Psoas muscle (tissue), 8 donors: ENCODE measurements around the gene ZNF174. TPM values are rescaled to one million over a fixed set of nuclear protein-coding genes. Genes with fewer than 3 reads are reported as not detected.

Experiments
- ATAC-seq, 4 donors: fragments of 200-7000 bp; cut with Tn5 transposase; one replicate each; pipeline ENCODE4 v1.9.1; 2020; ENCODE audit warnings: moderate library complexity in 3 of 4, mild to moderate bottlenecking in 2 of 4
- DNase-seq, 2 donors: peaks; one replicate each; pipeline ENCODE4 v3.0.0-alpha.2; 2020
- H3K27ac ChIP-seq: fragments of 200-600 bp; one replicate; pipeline ENCODE4 v1.8.0; 2022
- H3K27me3 ChIP-seq, 3 donors: fragments of 200-600 bp in 1 of 3; one replicate each; pipeline versions ENCODE4 v1.6.1 to v1.8.0; 2013 to 2022; ENCODE audit warnings: low read length in 2 of 3, mild to moderate bottlenecking in 2 of 3, moderate library complexity in 1 of 3; ENCODE audit not compliant: insufficient read depth in 3 of 3
- H3K36me3 ChIP-seq, 2 donors: fragments of 200-600 bp in 1 of 2; one replicate each; pipeline versions ENCODE4 v1.6.1 to v1.8.0; 2013 to 2022; ENCODE audit warnings: low read depth in 1 of 2, mild to moderate bottlenecking in 1 of 2, moderate library complexity in 1 of 2; ENCODE audit not compliant: insufficient read depth in 1 of 2
- H3K4me1 ChIP-seq: fragments of 200-600 bp; one replicate; pipeline ENCODE4 v1.8.0; 2022
- H3K4me3 ChIP-seq: fragments of 200-600 bp; one replicate; pipeline ENCODE4 v1.8.0; 2022; ENCODE audit warnings: mild to moderate bottlenecking
- H3K9me3 ChIP-seq: fragments of 200-600 bp; one replicate; pipeline ENCODE4 v1.8.0; 2022
- WGBS, 3 donors: extraction: QIAGEN DNeasy Blood & Tissue Kit; methylation state at CpG; one replicate each; pipeline versions ENCODE4 v1.1.6 to v1.1.7; 2013; 5-methylcytosine and 5-hydroxymethylcytosine counted together
- intact Hi-C, 2 donors: fragments of 100-400 bp; cut with DNase I; formaldehyde crosslinking; loops; one replicate each; pipeline versions ENCODE4 v1.11.0 to v1.14.2; 2022
- polyA plus RNA-seq, 3 donors: library from polyadenylated mRNA; stranded (reverse); fragments of 200-250 nt; gene quantifications; one replicate each; pipeline ENCODE4 v1.2.3, GENCODE V29; 2013
- total RNA-seq, 4 donors: library from RNA; stranded (reverse); fragmentation: NEBNext Ultra II Directional in 2 of 4; extraction: Animal tissue kit (Norgen Biotek cat#: 25700) in 2 of 4; gene quantifications; one replicate each; pipeline versions ENCODE4 v1.2.1 to v1.2.4, GENCODE V29; 2021 to 2023
- TF ChIP-seq, protein P1 (sequence below): fragments of 200-600 bp; IDR thresholded peaks from one replicate; pipeline ENCODE4 v1.8.0; 2022; ENCODE audit warnings: antibody characterized with exemption
- donor health status: healthy with polysubstance abuse.
- donor health status: DM: no; HTN: no; CAD: no; lungs with moderate emphysema.
- donor health status: Bipolar disorder and iron deficiency.
- donor health status: healthy.
- donor health status: DM: yes; HTN: yes; CAD: no.
- donor health status: DM: no; HTN: no; CAD: no.
- donor health status: DM: no; HTN: no; CAD: no.
- donor health status: DM: yes; HTN: yes; CAD: no.

ZNF174 gene
- total and polyA plus RNA-seq, 7 donors, result 6.1 to 23.3 (median 6.7) TPM

DNA sequence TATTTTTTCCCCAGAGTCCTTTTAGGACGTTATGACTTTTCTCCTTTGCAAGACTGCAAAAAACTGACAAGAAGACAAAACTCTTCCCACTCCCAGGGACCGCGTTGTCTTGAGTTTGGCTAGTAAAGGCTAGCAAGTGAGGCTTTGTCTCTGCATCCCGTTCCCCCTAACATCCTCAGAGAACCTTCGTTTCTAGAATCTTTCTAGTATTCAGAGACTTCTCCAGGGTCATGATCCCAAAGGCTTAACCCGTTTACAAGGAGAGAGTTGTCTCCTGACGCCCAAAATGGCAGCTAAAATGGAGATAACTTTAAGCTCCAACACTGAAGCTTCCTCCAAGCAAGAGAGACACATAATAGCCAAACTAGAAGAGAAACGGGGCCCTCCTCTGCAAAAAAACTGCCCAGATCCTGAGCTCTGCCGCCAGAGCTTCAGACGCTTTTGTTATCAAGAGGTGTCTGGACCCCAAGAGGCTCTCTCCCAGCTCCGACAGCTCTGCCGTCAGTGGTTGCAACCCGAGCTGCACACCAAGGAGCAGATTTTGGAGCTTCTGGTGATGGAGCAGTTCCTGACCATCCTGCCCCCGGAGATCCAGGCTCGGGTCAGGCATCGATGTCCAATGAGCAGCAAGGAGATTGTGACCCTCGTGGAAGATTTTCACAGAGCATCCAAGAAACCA is 843 bp downstream of the ZNF174 start:
- Histone ChIP-seq H3K27ac (peak overlapping the region; percentile 90), H3K4me3 (peak overlapping the region; percentile 98), H3K9me3 (peaks cover 45% of the 10 kb centered on the region), H3K4me1 (peaks cover 12% of the 10 kb centered on the region), H3K36me3 (peaks cover 13 to 54% of the 10 kb centered on the region in 2 donors), H3K27me3 (no peaks in the 10 kb centered on the region)
- TF ChIP-seq, protein P1, sequence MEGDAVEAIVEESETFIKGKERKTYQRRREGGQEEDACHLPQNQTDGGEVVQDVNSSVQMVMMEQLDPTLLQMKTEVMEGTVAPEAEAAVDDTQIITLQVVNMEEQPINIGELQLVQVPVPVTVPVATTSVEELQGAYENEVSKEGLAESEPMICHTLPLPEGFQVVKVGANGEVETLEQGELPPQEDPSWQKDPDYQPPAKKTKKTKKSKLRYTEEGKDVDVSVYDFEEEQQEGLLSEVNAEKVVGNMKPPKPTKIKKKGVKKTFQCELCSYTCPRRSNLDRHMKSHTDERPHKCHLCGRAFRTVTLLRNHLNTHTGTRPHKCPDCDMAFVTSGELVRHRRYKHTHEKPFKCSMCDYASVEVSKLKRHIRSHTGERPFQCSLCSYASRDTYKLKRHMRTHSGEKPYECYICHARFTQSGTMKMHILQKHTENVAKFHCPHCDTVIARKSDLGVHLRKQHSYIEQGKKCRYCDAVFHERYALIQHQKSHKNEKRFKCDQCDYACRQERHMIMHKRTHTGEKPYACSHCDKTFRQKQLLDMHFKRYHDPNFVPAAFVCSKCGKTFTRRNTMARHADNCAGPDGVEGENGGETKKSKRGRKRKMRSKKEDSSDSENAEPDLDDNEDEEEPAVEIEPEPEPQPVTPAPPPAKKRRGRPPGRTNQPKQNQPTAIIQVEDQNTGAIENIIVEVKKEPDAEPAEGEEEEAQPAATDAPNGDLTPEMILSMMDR, result no peak
- 18 to 27% (median 23%) methylated on average over 17 of the region's 17 CpGs for WGBS, 3 donors
- intact Hi-C loops, result loop anchor here (1.0 to 5.0 kb wide), 4 partner anchors 55 to 99 kb away; partner anchors contain the start of genes CLUAP1 (in 1 of the 2), TIGD7 (in 1 of the 2) and ZNF75A (in 1 of the 2)
- ATAC-seq, result no peak
- no peak for DNase-seq

DNA sequence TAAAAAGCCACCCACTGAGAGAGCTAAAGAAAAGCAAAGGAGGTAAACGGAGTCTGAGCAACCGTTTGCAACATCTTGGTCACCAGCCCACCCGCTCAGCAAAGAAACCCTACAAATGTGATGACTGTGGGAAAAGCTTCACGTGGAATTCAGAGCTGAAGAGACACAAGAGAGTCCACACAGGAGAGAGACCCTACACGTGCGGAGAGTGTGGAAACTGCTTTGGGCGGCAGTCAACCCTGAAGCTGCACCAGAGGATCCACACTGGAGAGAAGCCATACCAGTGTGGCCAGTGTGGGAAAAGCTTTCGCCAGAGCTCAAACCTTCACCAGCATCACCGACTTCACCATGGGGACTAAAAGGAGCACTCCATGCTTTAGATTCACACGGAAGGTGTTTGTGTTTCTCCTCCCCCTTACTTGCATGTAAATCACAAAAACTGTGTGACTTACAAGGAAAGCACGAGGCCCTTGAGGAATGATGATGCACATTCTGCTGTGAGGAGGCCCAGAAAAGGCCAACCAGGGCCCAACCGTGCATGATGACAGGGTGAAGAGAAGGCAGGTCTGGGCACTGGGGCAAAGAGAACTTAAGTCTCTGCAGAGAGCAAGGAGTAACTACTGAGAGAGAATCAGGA is 7.7 kb downstream of the ZNF174 start:
- H3K27ac ChIP-seq, result no peak overlapping the region
- peaks cover 28 to 55% of the 10 kb centered on the region in 2 donors for H3K36me3 ChIP-seq
- peaks cover 79% of the 10 kb centered on the region for H3K9me3 ChIP-seq
- H3K4me1 ChIP-seq, result no peaks in the 10 kb centered on the region
- 97 to 98% (median 97%) methylated on average over 12 of the region's 12 CpGs for WGBS, 3 donors
- no peak overlapping the region for H3K4me3 ChIP-seq
- intact Hi-C loops, result no loop called here
- H3K27me3 ChIP-seq, result peaks cover 0 to 4% (median 0%) of the 10 kb centered on the region in 3 donors
- DNase-seq, result no peak
- TF ChIP-seq, protein P1, result no peak
- ATAC-seq, result no peak

DNA sequence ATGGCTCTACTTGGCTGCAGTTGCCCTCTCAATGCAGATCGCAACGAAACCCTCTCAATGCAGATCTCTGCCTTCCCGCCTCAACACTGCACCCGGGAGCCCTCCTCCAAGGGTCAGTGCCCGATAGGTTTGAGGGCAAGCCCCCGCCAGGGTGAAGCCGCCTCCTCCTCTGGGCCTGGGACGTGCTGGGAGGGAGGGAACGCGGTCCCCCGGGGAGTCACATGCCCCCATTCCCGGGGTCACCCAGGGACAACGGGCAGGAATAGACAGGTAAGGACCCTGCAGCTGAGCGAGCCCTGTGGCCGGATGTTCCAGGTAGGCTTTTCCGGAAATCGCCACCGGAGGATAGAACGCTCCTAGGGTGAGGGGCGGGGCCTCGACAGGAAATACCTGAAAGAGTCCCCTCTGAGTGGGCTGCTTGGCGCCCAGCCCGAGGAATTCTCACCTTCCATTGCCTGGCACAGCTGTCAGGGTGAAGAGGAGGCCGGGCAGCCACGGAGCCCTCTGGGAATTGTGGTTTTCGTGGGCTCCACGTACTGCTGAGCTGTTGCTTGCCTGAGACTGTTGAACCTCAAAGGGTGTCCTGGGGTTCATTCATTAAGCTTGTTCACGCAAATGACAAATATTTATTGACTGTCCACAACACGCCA is 12.8 kb downstream of the ZNF174 start:
- no peak overlapping the region for H3K4me3 ChIP-seq
- H3K36me3 ChIP-seq, result peaks cover 3 to 5% of the 10 kb centered on the region in 2 donors
- peaks cover 72% of the 10 kb centered on the region for H3K9me3 ChIP-seq
- DNase-seq, result no peak
- no peaks in the 10 kb centered on the region for H3K27me3 ChIP-seq
- no peak for ATAC-seq
- no peaks in the 10 kb centered on the region for H3K4me1 ChIP-seq
- no peak overlapping the region for H3K27ac ChIP-seq
- intact Hi-C loops, result no loop called here
- 35 to 51% (median 45%) methylated on average over 28 to 29 of the region's 29 CpGs for WGBS, 3 donors
- TF ChIP-seq, protein P1, result no peak

DNA sequence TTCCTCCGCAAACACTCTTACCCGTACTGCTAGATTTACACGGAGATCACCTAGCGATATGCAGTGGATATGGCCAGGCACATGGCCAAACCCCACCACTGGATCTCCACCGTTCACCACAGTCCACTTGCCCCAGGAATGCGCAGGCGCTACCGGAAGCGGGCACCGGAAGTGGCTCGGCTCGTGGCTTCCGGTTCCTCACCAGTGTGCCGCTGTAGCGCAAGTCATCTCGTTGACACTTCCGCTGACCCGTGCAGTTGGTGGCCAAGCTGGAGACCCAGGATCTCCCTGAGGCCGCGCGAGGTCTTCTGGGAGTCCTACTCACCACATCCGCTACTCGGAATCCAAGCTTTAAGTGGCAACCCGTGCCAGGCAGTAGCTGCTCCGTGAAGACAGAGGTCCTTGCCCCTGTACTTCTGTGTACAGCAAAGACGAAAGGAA is 30.8 kb downstream of the ZNF174 start:
- 46 to 66% (median 61%) methylated on average over 26 of the region's 26 CpGs for WGBS, 3 donors
- no peaks in the 10 kb centered on the region for H3K4me1 ChIP-seq
- H3K4me3 ChIP-seq, result peak overlapping the region; percentile 44
- TF ChIP-seq, protein P1, result no peak
- H3K27me3 ChIP-seq, result no peaks in the 10 kb centered on the region
- ATAC-seq (peak; percentile 34 to 81 (median 76)), DNase-seq (peak; percentile 68 to 77)
- H3K9me3 ChIP-seq, result peaks cover 6% of the 10 kb centered on the region
- intact Hi-C loops, result no loop called here
- peaks cover 0 to 11% of the 10 kb centered on the region in 2 donors for H3K36me3 ChIP-seq
- H3K27ac ChIP-seq, result no peak overlapping the region
